ENCODE results near the gene TARS1.
"Not testable (repeated sequence)": the region's sequence is repeated elsewhere in the genome, so short reads cannot be mapped to it uniquely, and the experiment has no call there.

TARS1 gene

GRCh38 chr5:33435893-33436490 lies 4.8 kb upstream of the TARS1 start:
- not testable (repeated sequence) for H3K4me3 ChIP-seq, H3K27ac ChIP-seq

- Histone ChIP-seq H3K27ac (peak overlapping the region in 1 of 21 experiments; percentile 90), H3K4me3 (peak overlapping the region in 3 of 7 experiments; percentile 80 to 92 (median 83))
Measured at GRCh38 chr5:33438996-33439395, 1.8 kb upstream of the TARS1 start.

DNA sequence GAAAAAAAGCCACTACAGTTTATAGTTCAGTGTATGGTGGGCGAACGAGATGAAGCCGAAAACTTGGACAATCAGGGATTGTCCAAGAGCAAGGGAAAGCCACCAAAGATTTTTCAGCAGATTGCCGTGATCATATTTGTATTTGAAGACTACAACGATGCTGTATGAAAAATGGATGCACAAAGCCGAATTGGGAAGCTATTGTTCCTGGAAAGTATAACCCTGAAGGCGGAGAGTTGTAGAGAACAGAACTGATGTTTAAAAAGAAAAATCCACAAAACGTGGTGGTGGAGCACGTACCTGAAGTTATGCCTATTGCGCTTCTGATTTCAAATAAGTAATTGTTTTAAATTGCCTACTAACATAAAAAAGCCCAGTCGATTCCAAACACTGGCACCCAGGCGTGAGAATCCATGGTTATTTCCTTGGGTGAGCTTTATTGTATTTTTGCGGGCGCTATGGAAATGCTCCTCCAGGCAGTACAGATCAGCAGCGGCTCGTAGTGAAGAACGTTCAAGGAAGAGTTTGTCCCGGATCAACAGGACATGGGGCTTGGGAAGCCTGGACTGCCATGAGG lies 772 bp upstream of the TARS1 start:
- H3K4me3 ChIP-seq = peak overlapping the region; percentile 44 to 92 (median 79)
- peak overlapping the region in 20 of 21 experiments; percentile 74 to 95 (median 90) for H3K27ac ChIP-seq

GRCh38 chr5:33441241-33442177 lies 744 bp downstream of the TARS1 start:
- peak overlapping the region; percentile 44 to 92 (median 79) for H3K4me3 ChIP-seq
- peak overlapping the region; percentile 23 to 95 (median 90) for H3K27ac ChIP-seq

DNA sequence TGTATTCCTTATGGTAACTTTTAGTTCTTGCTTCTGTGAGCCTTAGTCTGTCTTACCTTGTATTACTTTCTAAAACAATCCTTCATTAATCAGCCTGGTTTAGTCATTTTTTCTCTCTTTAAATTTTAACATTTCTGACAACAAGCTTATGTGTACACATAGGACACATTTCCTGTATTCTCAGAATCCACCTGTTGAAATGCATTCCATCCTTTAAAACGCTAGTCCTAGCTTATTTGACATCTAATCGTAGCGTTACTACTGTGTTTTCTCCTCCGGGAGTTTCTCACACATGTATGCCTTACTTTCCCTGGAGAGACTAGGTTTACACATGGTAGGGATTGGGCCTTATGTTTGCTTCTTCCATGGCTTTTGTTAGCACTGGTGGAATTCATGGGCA lies 3.8 kb downstream of the TARS1 start:
- H3K4me3 ChIP-seq = no peak overlapping the region
- no peak overlapping the region for H3K27ac ChIP-seq

- H3K27ac ChIP-seq = no peak overlapping the region
- H3K4me3 ChIP-seq = no peak overlapping the region
Measured at GRCh38 chr5:33445798-33446197, 5.0 kb downstream of the TARS1 start.

GRCh38 chr5:33448118-33448517 lies 7.4 kb downstream of the TARS1 start:
- H3K27ac ChIP-seq = no peak overlapping the region
- H3K4me3 ChIP-seq = no peak overlapping the region

- H3K4me3 ChIP-seq = no peak overlapping the region
- no peak overlapping the region for H3K27ac ChIP-seq
Measured at GRCh38 chr5:33457126-33457525, 16.4 kb downstream of the TARS1 start.

- Histone ChIP-seq H3K4me3 (no peak overlapping the region), H3K27ac (no peak overlapping the region)
Measured at GRCh38 chr5:33457817-33458216, 17.1 kb downstream of the TARS1 start.

- H3K4me3 ChIP-seq = no peak overlapping the region
- H3K27ac ChIP-seq = no peak overlapping the region
Measured at GRCh38 chr5:33460210-33460609, 19.4 kb downstream of the TARS1 start.

DNA sequence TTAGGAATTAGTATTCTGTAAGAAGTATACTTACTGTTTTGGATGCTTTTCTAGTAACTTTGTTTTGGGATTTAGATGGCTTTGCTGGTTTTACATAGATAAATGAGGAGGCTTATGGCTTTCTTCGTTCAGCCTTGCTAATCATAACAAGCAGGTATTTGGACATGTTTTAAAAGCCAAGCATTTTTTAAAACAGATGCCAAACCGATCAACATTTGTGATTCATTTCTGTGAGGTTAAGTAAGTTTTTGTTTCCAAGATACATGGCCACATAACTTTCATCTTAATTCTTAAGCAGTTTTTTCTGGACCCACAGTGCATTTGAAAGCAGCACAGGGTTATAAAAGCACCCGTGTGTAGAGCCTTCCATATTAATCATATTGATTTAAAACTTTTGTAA lies 21.7 kb downstream of the TARS1 start:
- Histone ChIP-seq H3K27ac (no peak overlapping the region), H3K4me3 (no peak overlapping the region)

- Histone ChIP-seq H3K4me3 (no peak overlapping the region), H3K27ac (no peak overlapping the region)
Measured at GRCh38 chr5:33465120-33465519, 24.4 kb downstream of the TARS1 start.

- Histone ChIP-seq H3K4me3 (no peak overlapping the region), H3K27ac (no peak overlapping the region)
Measured at GRCh38 chr5:33468775-33469435, 28.1 kb downstream of the TARS1 start.

DNA sequence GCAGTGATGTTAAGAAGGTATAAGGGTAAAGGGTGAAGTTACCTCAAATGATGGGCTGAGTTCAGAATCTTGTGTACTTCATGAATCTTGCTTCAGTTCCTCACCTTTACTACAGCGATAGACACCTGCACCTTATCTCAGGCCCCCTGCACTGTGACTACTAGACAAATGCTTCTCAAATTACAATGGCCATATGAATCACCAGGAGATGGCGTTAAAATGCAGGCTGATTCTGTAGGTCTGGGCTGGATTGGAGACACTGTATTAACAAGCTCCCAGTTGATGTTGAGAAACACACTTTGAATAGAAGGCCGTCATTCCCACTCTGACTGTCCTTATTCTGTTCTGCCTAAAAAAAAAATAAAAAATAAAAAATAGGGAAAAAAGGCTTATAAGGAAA lies 29.8 kb downstream of the TARS1 start:
- Histone ChIP-seq H3K27ac (no peak overlapping the region), H3K4me3 (no peak overlapping the region)

DNA sequence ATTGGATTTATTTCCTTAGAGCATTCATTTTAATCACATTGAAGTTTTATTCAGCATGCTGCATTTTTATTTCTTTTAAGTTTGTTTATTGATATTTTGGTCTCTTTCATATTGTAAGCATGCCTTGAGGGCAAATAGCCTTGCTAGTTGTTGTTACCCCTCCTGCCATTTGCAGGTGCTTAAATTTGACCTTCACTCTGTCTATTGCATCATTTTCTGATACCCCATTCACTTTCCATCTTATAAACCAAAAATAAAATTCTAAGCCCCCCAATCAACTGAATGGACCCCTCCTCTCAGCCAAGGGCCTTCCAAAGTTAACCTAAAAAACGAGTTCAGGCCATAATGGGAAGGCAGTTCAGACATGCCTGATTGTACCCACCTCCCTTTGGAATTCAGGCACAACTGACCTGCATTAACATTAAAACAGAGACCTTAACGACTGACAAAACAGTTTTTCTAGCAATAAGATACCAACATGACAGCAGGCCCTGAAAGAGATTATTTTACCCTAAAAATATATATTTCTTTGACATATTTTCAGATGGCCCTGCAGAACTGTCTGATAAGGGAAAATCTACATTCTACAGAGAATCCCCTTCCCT lies 32.1 kb downstream of the TARS1 start:
- H3K4me3 ChIP-seq = no peak overlapping the region
- no peak overlapping the region for H3K27ac ChIP-seq

DNA sequence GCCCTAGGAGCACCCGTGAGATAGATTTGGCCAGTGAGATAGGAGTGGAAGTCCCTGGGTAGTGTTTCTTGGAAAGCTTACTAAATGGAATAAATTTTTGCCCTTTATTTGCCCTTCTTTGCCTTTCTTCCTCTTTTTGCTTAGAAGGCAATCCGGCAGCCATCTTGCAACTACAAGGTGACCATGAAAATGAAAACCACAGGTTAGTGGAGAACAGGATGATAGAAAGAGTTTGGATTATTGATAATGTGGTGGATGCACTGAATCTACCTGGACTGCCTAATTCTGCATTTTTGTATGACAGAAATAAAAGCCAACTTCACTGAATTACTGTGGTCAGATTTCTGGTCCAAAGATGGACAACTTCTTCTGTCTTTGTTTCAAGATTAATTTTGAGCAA lies 33.2 kb downstream of the TARS1 start:
- H3K4me3 ChIP-seq = no peak overlapping the region
- no peak overlapping the region for H3K27ac ChIP-seq

GRCh38 chr5:33474931-33475499 lies 34.2 kb downstream of the TARS1 start:
- Histone ChIP-seq H3K27ac (no peak overlapping the region), H3K4me3 (no peak overlapping the region)

GRCh38 chr5:33475706-33476105 lies 34.9 kb downstream of the TARS1 start:
- Histone ChIP-seq H3K4me3 (no peak overlapping the region), H3K27ac (no peak overlapping the region)

GRCh38 chr5:33476992-33477391 lies 36.2 kb downstream of the TARS1 start:
- no peak overlapping the region for H3K4me3 ChIP-seq
- H3K27ac ChIP-seq = no peak overlapping the region

- no peak overlapping the region for H3K4me3 ChIP-seq
- H3K27ac ChIP-seq = no peak overlapping the region
Measured at GRCh38 chr5:33477816-33478215, 37.1 kb downstream of the TARS1 start.

Data from skin epidermis (tissue), 12 donors.